RWPE2 (cell line): ENCODE data around the gene KIF16B.
A peak's percentile ranks its signal among the peaks of the same experiment; 100 is the strongest.

ENCODE experiments used
- ATAC-seq: fragments of 200-7000 bp; cut with Tn5 transposase; 3 replicates; pipeline ENCODE4 v1.9.1; 2021; ENCODE audit warnings: low read depth
- DNase-seq: peaks from one replicate; pipeline ENCODE4 v3.0.0-alpha.2; 2020; ENCODE audit warnings: low spot score
- H3K27ac ChIP-seq: fragments of 450-650 bp; 2 replicates; pipeline ENCODE4 v1.5.1; 2017; ENCODE audit warnings: mild to moderate bottlenecking; ENCODE audit not compliant: poor library complexity, severe bottlenecking
- H3K27me3 ChIP-seq: fragments of 250-450 bp; sonication (Bioruptor Pico); 2 replicates; pipeline ENCODE4 v1.5.1; 2021; ENCODE audit warnings: mild to moderate bottlenecking, moderate library complexity; ENCODE audit not compliant: insufficient read depth, poor library complexity, severe bottlenecking
- H3K36me3 ChIP-seq: fragments of 250-450 bp; sonication (Bioruptor Pico); 2 replicates; pipeline ENCODE4 v1.5.1; 2020; ENCODE audit warnings: low read depth, mild to moderate bottlenecking, moderate library complexity
- H3K4me1 ChIP-seq: fragments of 250-450 bp; sonication (Bioruptor Pico); 2 replicates; pipeline ENCODE4 v1.5.1; 2021; ENCODE audit warnings: mild to moderate bottlenecking, moderate library complexity; ENCODE audit not compliant: insufficient read depth, poor library complexity, severe bottlenecking
- H3K4me3 ChIP-seq: fragments of 250-450 bp; sonication (Bioruptor Pico); 2 replicates; pipeline ENCODE4 v1.5.1; 2021; ENCODE audit warnings: mild to moderate bottlenecking, moderate library complexity; ENCODE audit not compliant: severe bottlenecking
- H3K9me3 ChIP-seq: fragments of 250-450 bp; sonication (Bioruptor Pico); 2 replicates; pipeline ENCODE4 v1.5.1; 2021; ENCODE audit warnings: mild to moderate bottlenecking, moderate library complexity; ENCODE audit not compliant: severe bottlenecking
- TF ChIP-seq, protein P1 (sequence below): fragments of 450-650 bp; IDR thresholded peaks from one replicate; pipeline ENCODE4 v1.5.1; 2017; ENCODE audit warnings: mild to moderate bottlenecking, moderate library complexity; ENCODE audit not compliant: poor library complexity, severe bottlenecking

Gene KIF16B

DNA sequence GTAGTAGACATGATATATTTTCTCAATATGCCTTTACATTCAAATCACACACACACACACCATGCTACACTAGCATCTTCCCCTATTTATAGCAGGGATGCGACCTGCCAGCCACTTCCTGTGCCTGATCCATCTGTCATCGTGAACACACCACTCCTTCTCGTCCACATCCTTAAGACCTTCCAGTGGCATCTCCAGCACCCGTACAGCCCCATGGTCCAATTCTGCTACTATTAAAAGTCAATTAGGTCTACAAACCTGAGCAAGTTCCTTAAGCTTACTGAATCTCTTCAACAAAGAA lies 54.5 kb downstream of the KIF16B start:
- no peaks in the 10 kb centered on the region for H3K4me1 ChIP-seq
- no peak overlapping the region for H3K27ac ChIP-seq
- H3K36me3 ChIP-seq = no peaks in the 10 kb centered on the region
- H3K9me3 ChIP-seq = no peaks in the 10 kb centered on the region
- DNase-seq (no peak), ATAC-seq (no peak)
- no peak overlapping the region for H3K4me3 ChIP-seq
- no peaks in the 10 kb centered on the region for H3K27me3 ChIP-seq
- TF ChIP-seq, protein P1, sequence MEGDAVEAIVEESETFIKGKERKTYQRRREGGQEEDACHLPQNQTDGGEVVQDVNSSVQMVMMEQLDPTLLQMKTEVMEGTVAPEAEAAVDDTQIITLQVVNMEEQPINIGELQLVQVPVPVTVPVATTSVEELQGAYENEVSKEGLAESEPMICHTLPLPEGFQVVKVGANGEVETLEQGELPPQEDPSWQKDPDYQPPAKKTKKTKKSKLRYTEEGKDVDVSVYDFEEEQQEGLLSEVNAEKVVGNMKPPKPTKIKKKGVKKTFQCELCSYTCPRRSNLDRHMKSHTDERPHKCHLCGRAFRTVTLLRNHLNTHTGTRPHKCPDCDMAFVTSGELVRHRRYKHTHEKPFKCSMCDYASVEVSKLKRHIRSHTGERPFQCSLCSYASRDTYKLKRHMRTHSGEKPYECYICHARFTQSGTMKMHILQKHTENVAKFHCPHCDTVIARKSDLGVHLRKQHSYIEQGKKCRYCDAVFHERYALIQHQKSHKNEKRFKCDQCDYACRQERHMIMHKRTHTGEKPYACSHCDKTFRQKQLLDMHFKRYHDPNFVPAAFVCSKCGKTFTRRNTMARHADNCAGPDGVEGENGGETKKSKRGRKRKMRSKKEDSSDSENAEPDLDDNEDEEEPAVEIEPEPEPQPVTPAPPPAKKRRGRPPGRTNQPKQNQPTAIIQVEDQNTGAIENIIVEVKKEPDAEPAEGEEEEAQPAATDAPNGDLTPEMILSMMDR = no peak

DNA sequence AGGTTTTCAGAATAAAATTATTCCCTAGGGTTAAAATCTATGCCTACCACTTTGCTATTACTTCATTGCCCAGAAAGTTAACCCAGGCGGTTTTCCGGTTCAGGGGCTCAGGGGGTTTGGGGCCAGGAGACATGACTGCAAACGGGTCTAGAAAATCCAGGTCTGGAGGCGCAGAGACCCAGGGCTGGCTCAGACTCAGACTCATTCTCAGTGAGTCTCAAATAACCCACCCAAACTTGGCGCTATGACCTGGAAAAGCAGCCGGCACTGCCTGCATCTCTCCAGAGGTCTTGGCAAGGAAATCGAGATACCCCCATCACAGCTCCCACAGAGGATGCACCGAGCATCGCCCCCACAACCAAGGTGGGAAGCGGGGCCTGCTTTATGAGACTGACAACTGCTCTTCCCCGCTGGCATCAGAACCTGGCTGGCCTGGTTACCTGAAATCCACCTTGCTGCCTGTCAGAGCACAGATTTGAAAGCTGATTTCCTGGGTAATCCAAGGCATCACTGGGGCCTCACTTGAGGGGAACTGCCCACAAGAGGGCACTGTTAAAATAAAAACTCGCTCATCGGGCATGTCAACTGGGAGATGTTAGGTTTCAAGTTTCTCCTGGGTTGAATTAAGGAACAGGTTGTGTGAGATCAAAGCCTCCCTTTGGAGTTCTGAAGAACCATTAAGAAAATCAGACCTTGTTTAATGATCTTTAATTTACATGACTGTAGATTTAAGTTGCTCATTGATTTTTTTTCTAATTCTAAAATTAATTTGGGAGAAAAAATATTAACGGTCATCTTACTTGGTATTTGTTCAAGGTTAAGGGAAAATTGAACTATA lies 55.1 kb downstream of the KIF16B start:
- ATAC-seq = peak; percentile 92
- TF ChIP-seq, protein P1 = peak; percentile 85
- no peak for DNase-seq
- no peaks in the 10 kb centered on the region for H3K9me3 ChIP-seq
- H3K36me3 ChIP-seq = no peaks in the 10 kb centered on the region
- no peaks in the 10 kb centered on the region for H3K4me1 ChIP-seq
- H3K27me3 ChIP-seq = no peaks in the 10 kb centered on the region
- H3K27ac ChIP-seq = no peak overlapping the region
- no peak overlapping the region for H3K4me3 ChIP-seq

DNA sequence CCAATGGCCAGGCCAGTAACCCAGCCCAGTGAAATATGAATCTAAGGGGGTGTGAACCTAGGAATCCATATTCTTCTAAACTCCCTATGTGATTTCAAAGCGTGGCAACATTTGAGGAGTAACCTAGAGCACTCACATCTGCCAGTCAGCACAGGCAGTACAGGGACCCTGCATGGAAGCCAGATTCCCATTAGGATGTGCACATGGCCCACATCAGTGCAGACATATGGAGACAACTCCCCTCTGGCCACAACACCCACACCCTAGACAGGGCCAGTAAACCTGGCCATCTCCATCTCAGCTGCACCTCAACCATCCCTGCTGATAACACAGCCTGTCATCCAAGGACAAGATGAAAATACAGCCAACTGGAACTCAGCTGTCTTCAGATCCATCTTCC lies 56.5 kb downstream of the KIF16B start:
- H3K4me1 ChIP-seq = no peaks in the 10 kb centered on the region
- TF ChIP-seq, protein P1 = no peak
- peaks cover 5% of the 10 kb centered on the region for H3K36me3 ChIP-seq
- H3K27ac ChIP-seq = no peak overlapping the region
- no peaks in the 10 kb centered on the region for H3K9me3 ChIP-seq
- ATAC-seq (peak; percentile 10; the same call in 1 of the 3 replicates), DNase-seq (no peak)
- no peak overlapping the region for H3K4me3 ChIP-seq
- H3K27me3 ChIP-seq = no peaks in the 10 kb centered on the region

DNA sequence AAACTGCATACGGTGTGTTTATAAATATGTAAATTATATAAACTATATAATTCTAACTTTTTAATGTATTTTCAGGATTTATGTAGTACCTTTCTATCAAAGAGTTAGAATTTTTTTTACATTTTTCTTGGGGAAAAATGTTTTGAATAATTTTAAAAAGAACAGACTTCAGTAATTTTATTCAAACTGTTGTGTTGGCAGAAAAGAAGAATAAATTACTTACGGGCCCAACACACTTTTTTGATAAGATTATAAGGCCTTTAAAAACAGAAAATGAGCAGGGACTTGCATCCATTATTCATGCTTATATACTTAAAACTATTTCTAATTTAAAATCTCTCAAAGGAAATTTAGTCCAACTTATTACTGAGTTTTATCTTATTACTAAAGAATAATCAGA lies 58.2 kb downstream of the KIF16B start:
- no peak overlapping the region for H3K4me3 ChIP-seq
- peaks cover 18% of the 10 kb centered on the region for H3K36me3 ChIP-seq
- no peaks in the 10 kb centered on the region for H3K4me1 ChIP-seq
- H3K27me3 ChIP-seq = no peaks in the 10 kb centered on the region
- DNase-seq = no peak
- no peak for ATAC-seq
- H3K27ac ChIP-seq = no peak overlapping the region
- TF ChIP-seq, protein P1 = no peak
- no peaks in the 10 kb centered on the region for H3K9me3 ChIP-seq

DNA sequence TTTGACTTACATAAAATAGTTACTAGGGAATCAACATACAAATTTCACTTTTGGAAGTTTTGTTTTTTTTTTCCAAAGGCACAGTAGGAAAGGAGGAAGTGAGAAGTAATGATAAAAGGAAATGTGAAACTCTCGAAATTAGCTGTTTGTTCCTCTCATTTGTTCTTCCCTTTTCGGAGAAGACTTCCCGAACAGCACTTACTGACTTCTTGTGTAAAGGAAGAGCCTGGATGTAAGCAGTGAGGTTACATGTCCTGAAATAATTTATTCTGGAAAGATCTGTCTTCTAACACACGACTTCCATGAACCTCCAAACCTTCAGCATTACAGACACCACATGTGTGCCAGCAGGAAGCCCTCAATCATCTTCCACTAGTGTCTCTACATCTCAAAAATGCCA lies 59.1 kb downstream of the KIF16B start:
- ATAC-seq (no peak), DNase-seq (no peak)
- Histone ChIP-seq H3K4me1 (no peaks in the 10 kb centered on the region), H3K4me3 (no peak overlapping the region), H3K9me3 (no peaks in the 10 kb centered on the region), H3K27me3 (no peaks in the 10 kb centered on the region), H3K36me3 (peaks cover 20% of the 10 kb centered on the region), H3K27ac (no peak overlapping the region)
- TF ChIP-seq, protein P1 = no peak
